Measurements from ENCODE around the gene ST8SIA6. TPM values are rescaled to one million over a fixed set of nuclear protein-coding genes. Genes with fewer than 3 reads are reported as not detected.

ST8SIA6 gene
- total and polyA plus RNA-seq, 10 of the 15 experiments (the other 5 are each of a cell fraction or from before 2014, with no cell fraction given) = 0.22 TPM; not detected in 9

- no peak for TF ChIP-seq BCLAF1 (IDR thresholded peaks at IDR 0.05)
These were observed 75.2 kb downstream of the ST8SIA6 start (continued) for GRCh38 chr10:17379151-17379690.

- Histone ChIP-seq H3K4me1 (ENCODE audit: control insufficient read depth, insufficient read depth, low read length) (no peaks in the 10 kb centered on the region), H3K27ac (ENCODE audit: control insufficient read depth, insufficient read depth) (no peak overlapping the region), H3K36me3 (ENCODE audit: control insufficient read depth in 2 of 2, insufficient read depth in 2 of 2, low read length in 1 of 2) (no peaks in the 10 kb centered on the region), H3K27me3 (replicated peaks in 1 of 2; ENCODE audit: control insufficient read depth in 2 of 2, insufficient read depth in 2 of 2, low read length in 1 of 2) (no peaks in the 10 kb centered on the region), H3K4me2 (ENCODE audit: control insufficient read depth, insufficient read depth) (no peak overlapping the region), H3K9me3 (replicated peaks; ENCODE audit: control insufficient read depth, insufficient read depth, low read length) (no peaks in the 10 kb centered on the region), H3K79me2 (ENCODE audit: control insufficient read depth, insufficient read depth, low read length) (no peaks in the 10 kb centered on the region), H4K20me1 (ENCODE audit: control insufficient read depth, insufficient read depth) (no peaks in the 10 kb centered on the region), H3K4me3 (no peak overlapping the region), H2AFZ (ENCODE audit: control insufficient read depth, low read depth, low read length) (no peak overlapping the region), H3K9ac (ENCODE audit: control insufficient read depth, insufficient read depth, low read length) (no peak overlapping the region)
- ChIA-PET RAD21 (ENCODE audit: unreplicated experiment) (no interaction called here), POLR2A (interaction anchor here (0.6 kb wide), 1 partner anchor 15 kb away, joined by 3 read pairs; no protein-coding TSS in a partner anchor), SMC1A (ENCODE audit: uncharacterized antibody, unreplicated experiment) (interaction anchor here (0.6 to 1.3 kb wide), 8 partner anchors 10 to 552 kb away, joined by 3 to 5 read pairs (median 4); no protein-coding TSS in a partner anchor), CTCF (interaction anchor here (0.5 to 4.7 kb wide), 24 partner anchors 9 to 1395 kb away, joined by 3 to 45 read pairs (median 3); no protein-coding TSS in a partner anchor)
- DNase-seq (ENCODE audit: low read depth, low spot score) = no peak
- FAIRE-seq = no peak
- in situ Hi-C loops (cut with MboI) = no loop called here
- peak; percentile 66 for ATAC-seq
- 59% methylated on average over 10 of the region's 10 CpGs for WGBS (ENCODE audit: insufficient coverage, insufficient replicate concordance, low lambda C conversion rate, missing lambda C conversion rate)
- no TSS peak for BruUV-seq (replicated peaks)
- TF ChIP-seq SMC3 (IDR thresholded peaks at IDR 0.05; ENCODE audit: borderline replicate concordance, low read length) (peak; percentile 38; the same call in 1 of the 2 replicates), CEBPB (IDR thresholded peaks at IDR 0.05; ENCODE audit: borderline replicate concordance in 1 of 2, low read depth in 2 of 2, low read length in 2 of 2) (no peak), RAD21 (IDR thresholded peaks at IDR 0.05; ENCODE audit: insufficient read depth, low read depth, low read length) (peak; percentile 27; the same call in 1 of the 2 replicates), CTCF (IDR thresholded peaks at IDR 0.05 in 2 of 3, conservative IDR thresholded peaks at IDR 0.05 in 1 of 3; ENCODE audit: control insufficient read depth in 2 of 3, extremely low read depth in 1 of 3, insufficient read depth in 1 of 3, low read depth in 3 of 3, low read length in 3 of 3) (peak; percentile 42 to 78 (median 61)), YY1 (IDR thresholded peaks at IDR 0.05; ENCODE audit: low read depth, low read length) (peak; percentile 69; the same call in 1 of the 2 replicates)
- intact Hi-C loops (cut with micrococcal nuclease; ENCODE audit: unreplicated experiment) = loop anchor here (1.0 kb wide), 1 partner anchor 533 kb away; no protein-coding TSS in a partner anchor
These were observed 78.3 kb downstream of the ST8SIA6 start for GRCh38 chr10:17375936-17376584.

Data from GM12878 (cell line).